A673 (cell line): ENCODE data around the gene CYP1B1. TPM values are rescaled to one million over a fixed set of nuclear protein-coding genes. Genes with fewer than 3 reads are reported as not detected.

ENCODE experiments used
- BruUV-seq: library from RNA; stranded (reverse); fragments of 400-500 nt; replicated peaks from 2 replicates; lab custom pipeline; 2021; lab: Mats Ljungman, UMichigan
- CTCF ChIA-PET: fragments of 300-600 bp; sonication (Branson Sonifier 250); formaldehyde crosslinking; loops from one replicate; lab custom pipeline; 2022; ENCODE audit warnings: antibody characterized with exemption; lab: Charles Lee
- POLR2A ChIA-PET: fragments of 300-600 bp; sonication (Branson Sonifier 250); formaldehyde crosslinking; loops from one replicate; lab custom pipeline; 2022; ENCODE audit warnings: antibody characterized with exemption; ENCODE audit not compliant: low non-redundant PET; lab: Charles Lee
- DNase-seq: peaks from one replicate; pipeline ENCODE4 v3.0.0-alpha.2; 2015; ENCODE audit warnings: low spot score
- H3K27ac ChIP-seq: fragments of 200-600 bp; sonication (generic); 2 replicates; pipeline ENCODE4 v1.5.1; 2016; ENCODE audit warnings: mixed run types, low read depth, mild to moderate bottlenecking, mixed read lengths, antibody characterized with exemption, low read length; ENCODE audit not compliant: poor library complexity, severe bottlenecking
- H3K27me3 ChIP-seq: fragments of 200-600 bp; sonication (generic); replicated peaks from 2 replicates; pipeline ENCODE4 v1.6.1; 2017; ENCODE audit warnings: mixed run types, low read depth, mild to moderate bottlenecking, mixed read lengths, antibody characterized with exemption, low read length; ENCODE audit not compliant: insufficient read depth, poor library complexity
- H3K36me3 ChIP-seq: fragments of 200-600 bp; sonication (generic); 2 replicates; pipeline ENCODE4 v1.6.1; 2016; ENCODE audit warnings: mixed run types, mild to moderate bottlenecking, mixed read lengths, antibody characterized with exemption, low read length; ENCODE audit not compliant: insufficient read depth, poor library complexity, severe bottlenecking
- H3K4me1 ChIP-seq: fragments of 200-600 bp; sonication (generic); 2 replicates; pipeline ENCODE4 v1.6.1; 2017; ENCODE audit warnings: mixed run types, mild to moderate bottlenecking, mixed read lengths, antibody characterized with exemption, low read length; ENCODE audit not compliant: insufficient read depth, poor library complexity, severe bottlenecking
- H3K4me3 ChIP-seq: fragments of 200-600 bp; sonication (generic); 2 replicates; pipeline ENCODE4 v1.5.1; 2016; ENCODE audit warnings: low read depth, mixed run types, mild to moderate bottlenecking, mixed read lengths, low read length; ENCODE audit not compliant: poor library complexity, severe bottlenecking
- H3K9me3 ChIP-seq: fragments of 200-600 bp; sonication (generic); 2 replicates; pipeline ENCODE4 v1.6.1; 2016; ENCODE audit warnings: mixed run types, low read depth, mild to moderate bottlenecking, mixed read lengths, antibody characterized with exemption, low read length; ENCODE audit not compliant: poor library complexity, severe bottlenecking
- EZH2 ChIP-seq: fragments of 200-600 bp; sonication (generic); IDR thresholded peaks from 2 replicates; pipeline ENCODE4 v1.6.1; 2017; ENCODE audit warnings: borderline replicate concordance, low read depth, mild to moderate bottlenecking, mixed read lengths, antibody characterized with exemption, low read length; ENCODE audit not compliant: poor library complexity, severe bottlenecking
- intact Hi-C: fragments of 100-400 bp; cut with micrococcal nuclease; formaldehyde crosslinking; loops from one replicate; pipeline ENCODE4 v1.10.0; 2022; ENCODE audit not compliant: unreplicated experiment
- total RNA-seq: library from RNA; stranded (reverse); gene quantifications from 2 replicates; pipeline ENCODE4 v1.2.3, GENCODE V29; 2021
- TF ChIP-seq, protein P1 (sequence below): fragments of 300-800, 200-600 bp; sonication (generic); conservative IDR thresholded peaks from 2 replicates; pipeline ENCODE4 v1.5.1; 2017; ENCODE audit warnings: low read depth, mild to moderate bottlenecking, antibody characterized with exemption, low read length, moderate library complexity, mixed read lengths

The CYP1B1 gene
- total RNA-seq, 1 experiment from 2014 or later = 0.92 TPM

DNA sequence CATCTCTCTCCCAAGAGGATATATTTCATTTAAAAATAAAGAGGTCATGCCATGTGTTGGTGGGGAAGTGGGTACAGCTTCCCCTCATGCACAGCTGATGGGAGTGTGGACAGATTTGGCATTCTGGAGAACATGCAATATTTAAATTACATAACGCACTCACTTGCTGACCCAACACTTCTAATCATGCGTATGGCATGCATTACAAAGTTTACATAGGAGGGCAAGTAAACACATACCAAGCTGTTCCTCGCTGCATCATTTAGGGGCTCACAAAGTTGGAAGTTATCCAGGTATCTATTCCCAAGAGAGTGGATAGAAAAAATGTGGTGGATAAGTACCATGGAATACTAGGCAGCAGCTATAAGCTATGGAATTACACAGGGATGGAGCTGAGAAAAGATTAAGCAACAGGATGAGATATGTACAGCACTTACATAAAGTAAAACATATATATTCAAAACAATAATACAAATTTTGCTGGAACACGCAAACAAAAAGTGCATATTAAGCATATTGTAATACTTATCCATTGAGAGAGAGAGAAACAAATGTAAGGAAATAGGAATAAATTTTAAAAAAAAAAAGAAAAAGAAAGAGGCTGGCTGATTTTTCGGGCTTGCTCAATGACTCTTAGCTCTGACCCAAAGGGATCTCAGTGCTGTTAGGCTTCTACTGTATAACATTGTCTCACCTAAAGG lies 11.0 kb downstream of the CYP1B1 start:
- POLR2A ChIA-PET = no interaction called here
- no peak overlapping the region for H3K4me3 ChIP-seq

DNA sequence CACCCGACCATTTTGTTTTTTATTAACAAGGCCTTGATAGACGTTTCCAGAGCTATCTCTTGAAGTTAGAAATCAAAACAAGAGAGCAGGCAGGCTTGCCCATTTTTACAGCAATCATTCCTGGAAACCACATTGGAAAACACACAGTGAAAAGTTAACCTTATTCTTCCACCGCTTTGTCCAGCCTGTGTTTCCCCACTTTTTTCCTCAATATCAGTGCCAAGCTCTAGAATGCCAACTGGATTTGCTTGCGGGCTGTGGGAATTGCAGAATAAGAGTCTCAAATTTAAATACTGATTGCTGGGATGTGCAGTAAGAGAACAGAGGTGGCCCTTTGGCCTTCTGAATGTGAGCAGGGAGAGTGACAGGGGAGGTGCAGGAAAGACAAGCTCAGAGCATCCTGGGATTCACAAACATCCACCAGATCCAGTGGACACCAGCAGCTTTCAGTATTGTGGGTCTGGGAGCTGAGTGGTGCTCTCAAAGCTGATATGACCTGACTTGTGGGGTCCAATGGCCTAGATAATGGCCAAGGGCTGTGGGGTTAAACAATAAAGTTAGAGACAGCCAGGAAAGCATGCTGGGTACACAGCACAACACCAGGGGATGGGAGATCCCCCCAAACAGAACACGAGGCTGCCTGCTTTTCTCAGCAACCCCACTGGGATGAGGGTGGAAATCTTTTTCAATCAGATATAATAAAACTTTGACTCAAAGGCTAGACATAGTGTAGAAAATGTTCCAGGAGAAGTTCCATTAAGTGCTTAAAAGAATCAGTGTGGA lies 15.5 kb downstream of the CYP1B1 start:
- TF ChIP-seq, protein P1, sequence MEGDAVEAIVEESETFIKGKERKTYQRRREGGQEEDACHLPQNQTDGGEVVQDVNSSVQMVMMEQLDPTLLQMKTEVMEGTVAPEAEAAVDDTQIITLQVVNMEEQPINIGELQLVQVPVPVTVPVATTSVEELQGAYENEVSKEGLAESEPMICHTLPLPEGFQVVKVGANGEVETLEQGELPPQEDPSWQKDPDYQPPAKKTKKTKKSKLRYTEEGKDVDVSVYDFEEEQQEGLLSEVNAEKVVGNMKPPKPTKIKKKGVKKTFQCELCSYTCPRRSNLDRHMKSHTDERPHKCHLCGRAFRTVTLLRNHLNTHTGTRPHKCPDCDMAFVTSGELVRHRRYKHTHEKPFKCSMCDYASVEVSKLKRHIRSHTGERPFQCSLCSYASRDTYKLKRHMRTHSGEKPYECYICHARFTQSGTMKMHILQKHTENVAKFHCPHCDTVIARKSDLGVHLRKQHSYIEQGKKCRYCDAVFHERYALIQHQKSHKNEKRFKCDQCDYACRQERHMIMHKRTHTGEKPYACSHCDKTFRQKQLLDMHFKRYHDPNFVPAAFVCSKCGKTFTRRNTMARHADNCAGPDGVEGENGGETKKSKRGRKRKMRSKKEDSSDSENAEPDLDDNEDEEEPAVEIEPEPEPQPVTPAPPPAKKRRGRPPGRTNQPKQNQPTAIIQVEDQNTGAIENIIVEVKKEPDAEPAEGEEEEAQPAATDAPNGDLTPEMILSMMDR = no peak
- no peak for TF ChIP-seq EZH2
- no peaks in the 10 kb centered on the region for H3K9me3 ChIP-seq
- ChIA-PET CTCF (no interaction called here), POLR2A (interaction anchor here (0.6 kb wide), 1 partner anchor 1613 kb away, joined by 6 read pairs; no protein-coding TSS in a partner anchor)
- H3K27me3 ChIP-seq = no peaks in the 10 kb centered on the region
- H3K4me1 ChIP-seq = no peaks in the 10 kb centered on the region
- DNase-seq = no peak
- intact Hi-C loops = no loop called here
- no peak overlapping the region for H3K27ac ChIP-seq
- no peaks in the 10 kb centered on the region for H3K36me3 ChIP-seq
- H3K4me3 ChIP-seq = no peak overlapping the region
- no TSS peak for BruUV-seq

More for the DNA sequence above, 11.0 kb downstream of the CYP1B1 start:
- no peak overlapping the region for H3K27ac ChIP-seq
- TF ChIP-seq, protein P1 = no peak
- no peak for TF ChIP-seq EZH2
- no peak for DNase-seq
- intact Hi-C loops = no loop called here
- H3K36me3 ChIP-seq = no peaks in the 10 kb centered on the region
- H3K27me3 ChIP-seq = no peaks in the 10 kb centered on the region
- no peaks in the 10 kb centered on the region for H3K9me3 ChIP-seq
- CTCF ChIA-PET = no interaction called here
- no TSS peak for BruUV-seq
- H3K4me1 ChIP-seq = no peaks in the 10 kb centered on the region

DNA sequence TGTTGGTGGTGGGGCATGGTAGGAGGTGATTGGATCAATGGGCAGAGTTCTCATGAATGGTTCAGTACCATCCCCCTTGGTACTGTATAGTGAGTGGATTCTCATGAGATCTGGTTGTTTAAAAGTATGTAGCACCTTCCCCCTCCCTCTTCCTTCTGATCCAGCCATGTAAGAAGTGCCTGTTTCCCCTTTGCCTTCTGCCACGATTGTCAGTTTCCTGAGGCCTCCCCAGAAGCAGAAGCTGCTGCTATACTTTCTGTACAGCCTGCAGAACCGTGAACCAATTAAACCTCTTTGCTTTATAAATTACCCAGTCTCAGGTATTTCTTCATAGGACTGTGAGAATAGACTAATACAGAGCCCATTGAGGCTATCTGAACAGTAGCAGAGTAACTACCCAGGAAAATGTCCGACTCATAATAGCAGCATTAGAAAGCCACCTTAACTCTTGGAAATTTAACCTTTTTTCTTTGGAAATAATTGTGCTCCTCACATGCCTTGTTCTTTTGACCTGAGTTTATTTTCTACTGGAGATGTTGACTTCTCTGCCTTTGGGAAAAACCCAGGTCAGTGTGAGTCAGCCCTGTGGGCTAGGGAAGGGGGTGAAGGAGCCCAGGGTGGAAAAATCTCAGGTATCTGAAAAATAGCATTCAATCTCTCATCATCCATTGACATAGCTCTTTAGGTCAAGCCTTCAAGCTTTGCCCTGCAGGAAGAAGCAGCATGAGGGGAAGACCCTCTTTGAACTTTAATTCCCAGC lies 18.1 kb downstream of the CYP1B1 start:
- ChIA-PET CTCF (no interaction called here), POLR2A (no interaction called here)
- Histone ChIP-seq H3K27me3 (peaks cover 7% of the 10 kb centered on the region), H3K36me3 (no peaks in the 10 kb centered on the region), H3K4me3 (no peak overlapping the region), H3K9me3 (no peaks in the 10 kb centered on the region), H3K27ac (no peak overlapping the region), H3K4me1 (no peaks in the 10 kb centered on the region)
- BruUV-seq = no TSS peak
- TF ChIP-seq, protein P1 = no peak
- no peak for TF ChIP-seq EZH2
- DNase-seq = no peak
- intact Hi-C loops = no loop called here
